ENCODE measurements around the gene GNB4. TPM values are rescaled to one million over a fixed set of nuclear protein-coding genes. Genes with fewer than 3 reads are reported as not detected.

Gene GNB4
- total and polyA plus RNA-seq, 9 of the 15 experiments (the other 6 are each of a cell fraction or from before 2014, with no cell fraction given) = 6.8 to 36.7 (median 21.4) TPM

DNA sequence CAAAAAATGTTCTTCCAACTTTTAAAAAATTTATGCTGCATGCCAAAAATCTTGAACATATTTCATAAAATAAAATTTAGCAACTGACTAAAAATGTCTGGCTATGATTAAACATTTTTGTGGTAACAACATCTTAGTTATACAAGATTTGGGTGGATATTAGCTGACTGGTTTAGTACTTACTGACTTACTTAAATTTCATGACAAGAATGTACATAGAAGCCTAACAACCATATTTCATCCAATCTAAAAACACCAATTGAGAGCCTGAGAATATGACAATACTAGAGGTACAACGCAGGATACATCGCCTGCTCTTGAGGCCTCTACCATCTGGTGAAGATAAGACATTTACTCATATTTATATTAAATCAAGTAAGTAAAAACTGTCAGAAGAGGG lies 34.6 kb downstream of the GNB4 start (continued):
- TF ChIP-seq, protein P1, sequence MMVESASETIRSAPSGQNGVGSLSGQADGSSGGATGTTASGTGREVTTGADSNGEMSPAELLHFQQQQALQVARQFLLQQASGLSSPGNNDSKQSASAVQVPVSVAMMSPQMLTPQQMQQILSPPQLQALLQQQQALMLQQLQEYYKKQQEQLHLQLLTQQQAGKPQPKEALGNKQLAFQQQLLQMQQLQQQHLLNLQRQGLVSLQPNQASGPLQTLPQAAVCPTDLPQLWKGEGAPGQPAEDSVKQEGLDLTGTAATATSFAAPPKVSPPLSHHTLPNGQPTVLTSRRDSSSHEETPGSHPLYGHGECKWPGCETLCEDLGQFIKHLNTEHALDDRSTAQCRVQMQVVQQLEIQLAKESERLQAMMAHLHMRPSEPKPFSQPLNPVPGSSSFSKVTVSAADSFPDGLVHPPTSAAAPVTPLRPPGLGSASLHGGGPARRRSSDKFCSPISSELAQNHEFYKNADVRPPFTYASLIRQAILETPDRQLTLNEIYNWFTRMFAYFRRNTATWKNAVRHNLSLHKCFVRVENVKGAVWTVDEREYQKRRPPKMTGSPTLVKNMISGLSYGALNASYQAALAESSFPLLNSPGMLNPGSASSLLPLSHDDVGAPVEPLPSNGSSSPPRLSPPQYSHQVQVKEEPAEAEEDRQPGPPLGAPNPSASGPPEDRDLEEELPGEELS (CRISPR knock-in tag; IDR thresholded peaks at IDR 0.05; ENCODE audit: borderline replicate concordance) = no peak
- no peak for TF ChIP-seq RBM15 (IDR thresholded peaks at IDR 0.05; ENCODE audit: insufficient read depth, low read length)
- no peak for TF ChIP-seq MYBL2 (IDR thresholded peaks at IDR 0.05; ENCODE audit: low read depth)
- no peak for TF ChIP-seq MYBL2 (CRISPR knock-in tag; IDR thresholded peaks at IDR 0.05; ENCODE audit: borderline replicate concordance)
- no peak for TF ChIP-seq ARID1B (IDR thresholded peaks at IDR 0.05)
- TF ChIP-seq XRCC4 (IDR thresholded peaks at IDR 0.05; ENCODE audit: extremely low read depth, insufficient read depth, insufficient read length) = no peak
- TF ChIP-seq ZBTB26 (CRISPR knock-in tag; IDR thresholded peaks at IDR 0.05) = no peak
- TF ChIP-seq HOXB6 (CRISPR knock-in tag; IDR thresholded peaks at IDR 0.05; ENCODE audit: borderline replicate concordance) = no peak
- no peak for TF ChIP-seq ELF2 (CRISPR knock-in tag; IDR thresholded peaks at IDR 0.05)
- no peak for TF ChIP-seq TCF7L2 (IDR thresholded peaks at IDR 0.05; ENCODE audit: low read depth, low read length)
- TF ChIP-seq PHB2 (IDR thresholded peaks at IDR 0.05; ENCODE audit: low read depth) = no peak
- TF ChIP-seq, protein P2, sequence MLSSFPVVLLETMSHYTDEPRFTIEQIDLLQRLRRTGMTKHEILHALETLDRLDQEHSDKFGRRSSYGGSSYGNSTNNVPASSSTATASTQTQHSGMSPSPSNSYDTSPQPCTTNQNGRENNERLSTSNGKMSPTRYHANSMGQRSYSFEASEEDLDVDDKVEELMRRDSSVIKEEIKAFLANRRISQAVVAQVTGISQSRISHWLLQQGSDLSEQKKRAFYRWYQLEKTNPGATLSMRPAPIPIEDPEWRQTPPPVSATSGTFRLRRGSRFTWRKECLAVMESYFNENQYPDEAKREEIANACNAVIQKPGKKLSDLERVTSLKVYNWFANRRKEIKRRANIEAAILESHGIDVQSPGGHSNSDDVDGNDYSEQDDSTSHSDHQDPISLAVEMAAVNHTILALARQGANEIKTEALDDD (IDR thresholded peaks at IDR 0.05) = no peak
- TF ChIP-seq, protein P3, sequence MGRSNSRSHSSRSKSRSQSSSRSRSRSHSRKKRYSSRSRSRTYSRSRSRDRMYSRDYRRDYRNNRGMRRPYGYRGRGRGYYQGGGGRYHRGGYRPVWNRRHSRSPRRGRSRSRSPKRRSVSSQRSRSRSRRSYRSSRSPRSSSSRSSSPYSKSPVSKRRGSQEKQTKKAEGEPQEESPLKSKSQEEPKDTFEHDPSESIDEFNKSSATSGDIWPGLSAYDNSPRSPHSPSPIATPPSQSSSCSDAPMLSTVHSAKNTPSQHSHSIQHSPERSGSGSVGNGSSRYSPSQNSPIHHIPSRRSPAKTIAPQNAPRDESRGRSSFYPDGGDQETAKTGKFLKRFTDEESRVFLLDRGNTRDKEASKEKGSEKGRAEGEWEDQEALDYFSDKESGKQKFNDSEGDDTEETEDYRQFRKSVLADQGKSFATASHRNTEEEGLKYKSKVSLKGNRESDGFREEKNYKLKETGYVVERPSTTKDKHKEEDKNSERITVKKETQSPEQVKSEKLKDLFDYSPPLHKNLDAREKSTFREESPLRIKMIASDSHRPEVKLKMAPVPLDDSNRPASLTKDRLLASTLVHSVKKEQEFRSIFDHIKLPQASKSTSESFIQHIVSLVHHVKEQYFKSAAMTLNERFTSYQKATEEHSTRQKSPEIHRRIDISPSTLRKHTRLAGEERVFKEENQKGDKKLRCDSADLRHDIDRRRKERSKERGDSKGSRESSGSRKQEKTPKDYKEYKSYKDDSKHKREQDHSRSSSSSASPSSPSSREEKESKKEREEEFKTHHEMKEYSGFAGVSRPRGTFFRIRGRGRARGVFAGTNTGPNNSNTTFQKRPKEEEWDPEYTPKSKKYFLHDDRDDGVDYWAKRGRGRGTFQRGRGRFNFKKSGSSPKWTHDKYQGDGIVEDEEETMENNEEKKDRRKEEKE (IDR thresholded peaks at IDR 0.05; ENCODE audit: borderline replicate concordance in 1 of 2, control insufficient read depth in 1 of 2, low read depth in 2 of 2, low read length in 1 of 2) = no peak
- TF ChIP-seq TCF7 (IDR thresholded peaks at IDR 0.05; ENCODE audit: borderline replicate concordance) = no peak
- no peak for TF ChIP-seq NFIX (CRISPR knock-in tag; IDR thresholded peaks at IDR 0.05; ENCODE audit: low read depth)

All from K562 (cell line).